ENCODE measurements around the gene CS.

DNA sequence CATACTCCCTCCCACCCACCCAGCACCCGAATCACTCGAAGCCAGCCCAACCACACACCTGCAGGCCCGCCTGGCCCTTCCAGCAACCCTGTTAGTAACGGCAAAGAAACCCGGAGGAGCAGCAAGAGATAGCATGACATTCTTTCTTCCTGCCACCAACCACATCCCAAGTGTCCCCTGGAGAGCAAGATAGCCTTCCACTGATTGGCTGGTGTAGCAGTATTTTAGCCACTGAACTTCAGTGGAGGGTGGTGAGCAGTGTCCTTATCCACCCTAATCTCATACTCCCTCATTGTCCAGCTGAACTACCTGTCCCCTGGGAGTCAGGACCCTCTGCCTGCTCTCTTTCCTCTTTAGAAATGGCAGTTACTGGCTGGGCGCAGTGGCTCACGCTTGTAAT is 71.0 kb downstream of the CS start:
- TF ChIP-seq, protein P1, sequence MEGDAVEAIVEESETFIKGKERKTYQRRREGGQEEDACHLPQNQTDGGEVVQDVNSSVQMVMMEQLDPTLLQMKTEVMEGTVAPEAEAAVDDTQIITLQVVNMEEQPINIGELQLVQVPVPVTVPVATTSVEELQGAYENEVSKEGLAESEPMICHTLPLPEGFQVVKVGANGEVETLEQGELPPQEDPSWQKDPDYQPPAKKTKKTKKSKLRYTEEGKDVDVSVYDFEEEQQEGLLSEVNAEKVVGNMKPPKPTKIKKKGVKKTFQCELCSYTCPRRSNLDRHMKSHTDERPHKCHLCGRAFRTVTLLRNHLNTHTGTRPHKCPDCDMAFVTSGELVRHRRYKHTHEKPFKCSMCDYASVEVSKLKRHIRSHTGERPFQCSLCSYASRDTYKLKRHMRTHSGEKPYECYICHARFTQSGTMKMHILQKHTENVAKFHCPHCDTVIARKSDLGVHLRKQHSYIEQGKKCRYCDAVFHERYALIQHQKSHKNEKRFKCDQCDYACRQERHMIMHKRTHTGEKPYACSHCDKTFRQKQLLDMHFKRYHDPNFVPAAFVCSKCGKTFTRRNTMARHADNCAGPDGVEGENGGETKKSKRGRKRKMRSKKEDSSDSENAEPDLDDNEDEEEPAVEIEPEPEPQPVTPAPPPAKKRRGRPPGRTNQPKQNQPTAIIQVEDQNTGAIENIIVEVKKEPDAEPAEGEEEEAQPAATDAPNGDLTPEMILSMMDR (IDR thresholded peaks at IDR 0.05; ENCODE audit: insufficient read depth, low read depth, low read length), result no peak
- TF ChIP-seq EZH2 (IDR thresholded peaks at IDR 0.05; ENCODE audit: insufficient read depth, low read length), result no peak

Measured in astrocyte (in vitro differentiated cells and primary cell).